GM19099 (cell line): ENCODE measurements around the gene EFNB2.

ENCODE experiments used
- POLR2A ChIP-seq: IDR thresholded peaks from 3 replicates; pipeline ENCODE4 v1.6.1; 2011; ENCODE audit warnings: low read depth; ENCODE audit not compliant: insufficient read length; ENCODE audit errors: extremely low read depth

EFNB2 gene

DNA sequence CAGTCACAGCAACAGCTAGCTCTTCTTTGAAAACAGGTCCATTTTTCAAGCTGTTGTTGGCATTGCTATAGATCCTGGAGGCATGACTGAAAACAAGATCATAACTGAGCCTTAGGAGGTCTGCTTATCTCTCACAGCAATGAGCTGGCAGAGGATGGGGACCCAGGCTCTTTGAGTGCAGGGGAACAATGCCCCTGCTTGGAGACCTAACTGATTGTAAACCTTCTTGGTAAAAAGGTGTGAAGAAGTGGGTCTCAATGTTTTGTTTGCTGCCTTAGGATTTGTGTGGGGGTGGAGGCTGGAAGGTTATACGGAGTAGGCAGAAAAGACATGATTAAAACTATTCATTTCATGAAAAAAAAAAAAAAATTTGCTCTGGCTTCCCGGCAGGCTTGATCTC is 94.6 kb downstream of the EFNB2 start:
- no peak for TF ChIP-seq POLR2A
